HG02973 (cell line): ENCODE results near the gene FLII.
"Not testable (repeated sequence)": the region's sequence is repeated elsewhere in the genome, so short reads cannot be mapped to it uniquely, and the experiment has no call there.

Source experiments
- ATAC-seq: cut with Tn5 transposase; IDR thresholded peaks from one replicate; pipeline ENCODE4 v1.9.1; 2021; ENCODE audit warnings: moderate library complexity; ENCODE audit not compliant: unreplicated experiment

Gene FLII

GRCh38 chr17:18224387-18225120 is 34.0 kb downstream of the FLII start:
- no peak for ATAC-seq

GRCh38 chr17:18224053-18224386 is 34.5 kb downstream of the FLII start:
- ATAC-seq = no peak

DNA sequence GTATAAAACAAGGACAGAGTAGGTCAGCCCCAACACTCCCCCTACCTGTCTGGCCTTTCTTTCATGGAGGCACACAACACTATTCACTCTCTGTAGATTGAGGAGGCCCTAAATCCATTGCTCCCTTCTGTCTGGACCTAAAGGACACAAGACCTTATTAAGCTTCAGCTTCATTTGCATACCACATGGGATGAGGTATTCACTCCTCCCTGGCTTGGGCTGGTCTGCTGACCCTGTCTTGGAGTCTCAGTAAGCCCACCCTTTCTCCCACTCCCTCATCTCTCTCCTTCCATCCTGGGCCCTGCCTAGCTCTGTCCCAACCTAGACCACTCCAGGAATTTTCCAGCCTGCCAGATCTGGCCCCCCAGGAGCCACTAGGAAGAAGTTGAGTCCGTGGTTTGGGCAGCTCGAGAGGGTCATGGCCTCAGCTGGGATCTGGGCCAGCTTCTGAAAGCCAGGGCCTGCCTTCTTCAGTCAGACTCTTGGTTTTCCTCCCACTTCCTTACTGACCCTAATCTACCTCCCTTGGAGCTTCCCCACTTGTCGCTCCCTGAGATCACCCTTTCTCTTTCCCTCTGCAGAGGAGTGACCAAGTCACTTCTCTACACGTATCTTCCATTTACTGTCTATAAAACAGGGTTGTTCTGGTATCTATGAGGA is 39.7 kb downstream of the FLII start:
- no peak for ATAC-seq

DNA sequence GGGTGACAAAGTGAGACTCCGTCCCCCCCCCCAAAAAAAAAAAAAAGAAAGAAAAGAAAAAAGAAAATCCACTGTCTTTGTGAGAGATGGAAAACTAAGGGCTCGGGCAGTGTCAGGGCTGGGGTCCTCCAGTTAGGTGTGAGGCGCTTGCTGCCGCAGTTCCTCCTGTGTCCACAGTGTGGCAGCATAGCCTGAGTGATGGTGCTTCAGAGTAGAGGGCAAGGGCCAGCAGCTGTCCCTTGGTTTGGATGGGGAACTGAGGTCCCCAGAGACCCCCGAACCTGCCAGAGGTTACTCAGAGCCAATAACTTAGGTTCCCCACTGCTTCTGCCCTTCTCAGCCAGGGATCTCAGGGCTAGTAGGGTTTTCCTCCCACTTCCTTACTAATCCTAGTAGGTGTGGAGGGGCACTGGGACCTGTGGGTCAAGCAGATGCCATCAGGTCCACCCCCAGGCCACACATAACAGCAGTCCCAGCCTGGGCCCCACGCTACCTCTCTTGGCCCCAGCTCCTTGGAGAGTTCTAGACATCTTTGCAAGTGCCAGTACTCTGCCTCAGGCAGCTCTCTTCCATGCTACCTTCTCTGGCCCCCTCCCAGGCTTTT is 41.0 kb downstream of the FLII start:
- ATAC-seq = no peak

GRCh38 chr17:18216906-18217305 is 41.6 kb downstream of the FLII start:
- ATAC-seq = not testable (repeated sequence)

- no peak for ATAC-seq
These were observed 44.8 kb downstream of the FLII start for GRCh38 chr17:18213666-18214270.

DNA sequence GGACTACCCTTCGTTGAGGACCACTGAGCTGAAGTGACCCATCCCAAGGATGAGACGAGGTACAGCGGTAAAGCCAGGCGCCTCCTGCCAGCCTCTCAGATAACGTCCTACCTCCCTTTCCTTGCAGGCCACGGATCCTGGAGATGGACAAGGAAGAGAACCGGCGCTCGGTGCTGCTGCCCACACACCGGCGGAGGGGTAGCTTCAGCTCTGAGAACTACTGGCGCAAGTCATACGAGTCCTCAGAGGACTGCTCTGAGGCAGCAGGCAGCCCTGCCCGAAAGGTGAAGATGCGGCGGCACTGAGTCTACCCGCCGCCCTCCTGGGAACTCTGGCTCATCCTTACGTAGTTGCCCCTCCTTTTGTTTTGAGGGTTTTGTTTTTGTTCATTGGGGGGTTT is 50.4 kb downstream of the FLII start:
- no peak for ATAC-seq

DNA sequence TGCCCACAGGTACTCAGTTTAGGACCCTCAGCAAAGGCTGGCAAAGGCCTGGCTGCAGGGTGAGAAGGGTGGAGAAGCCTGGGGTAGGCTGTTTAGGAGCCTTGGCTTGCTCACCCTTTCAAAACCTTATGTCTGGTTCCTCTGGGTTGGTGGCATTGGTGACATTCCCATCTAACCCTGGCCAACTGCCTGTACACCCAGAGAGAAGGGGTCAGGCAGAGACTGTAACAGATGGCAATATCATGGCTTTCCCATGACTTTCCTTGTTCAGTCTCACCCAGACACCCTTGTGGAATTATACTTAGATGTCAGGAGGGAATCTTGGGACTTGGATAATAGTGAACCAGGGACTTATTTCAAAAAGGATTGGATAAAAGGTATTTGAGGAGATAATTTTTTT is 51.6 kb downstream of the FLII start:
- ATAC-seq = no peak

GRCh38 chr17:18205861-18206260 is 52.7 kb downstream of the FLII start:
- no peak for ATAC-seq

- no peak for ATAC-seq
These were observed 55.2 kb downstream of the FLII start for GRCh38 chr17:18203308-18203707.

DNA sequence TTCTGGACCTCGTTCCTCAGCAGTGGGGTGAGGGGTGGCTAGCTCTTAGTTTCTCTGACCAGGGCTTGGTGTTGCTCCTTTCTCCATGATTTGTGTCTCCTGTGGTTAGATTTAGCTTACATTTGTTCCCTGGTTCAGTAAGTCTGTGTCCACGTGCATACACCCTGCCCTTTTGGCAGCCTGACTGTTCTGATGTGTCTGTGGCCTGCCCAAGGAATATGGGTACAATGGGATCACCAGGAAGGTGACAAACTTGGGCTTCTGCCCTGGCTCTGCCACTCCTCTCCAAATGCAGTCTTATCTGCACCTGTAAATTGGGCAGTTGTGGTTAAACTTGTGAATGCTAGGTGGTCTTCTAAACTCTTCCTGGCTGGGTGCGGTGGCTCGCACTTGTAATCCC is 57.4 kb downstream of the FLII start:
- no peak for ATAC-seq

- ATAC-seq = no peak
These were observed 60.0 kb downstream of the FLII start for GRCh38 chr17:18198530-18198929.

DNA sequence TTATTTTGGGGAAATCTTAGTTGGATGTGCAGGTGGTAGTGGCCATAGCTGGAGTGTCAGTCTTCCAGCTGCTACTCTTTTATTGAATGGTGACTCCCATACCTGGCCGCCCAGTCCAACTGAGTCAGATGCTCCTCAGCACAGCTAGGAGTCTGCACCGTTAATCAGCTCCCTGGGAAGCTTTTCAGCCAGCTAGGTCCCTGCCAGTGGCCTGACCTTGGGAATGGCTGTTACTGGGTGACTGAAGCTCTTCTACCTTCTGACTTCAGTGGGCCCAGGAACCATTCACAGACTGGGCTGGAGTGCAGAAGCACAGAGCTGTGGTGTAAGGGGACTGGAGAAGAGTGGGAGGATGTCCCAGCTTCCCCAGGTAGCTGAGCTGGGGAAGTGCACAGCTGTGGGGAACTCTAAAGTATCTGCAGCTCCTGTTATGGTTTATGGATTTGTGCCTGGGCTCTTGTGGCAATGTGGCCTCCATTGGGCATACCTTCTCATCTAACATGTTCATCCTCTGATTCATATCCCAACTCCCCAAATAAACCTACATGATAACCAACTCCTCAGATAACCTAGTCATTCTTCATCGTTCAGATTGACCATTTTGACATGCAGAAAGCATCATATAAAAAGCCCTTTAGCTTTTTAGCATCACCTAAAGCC is 60.9 kb downstream of the FLII start:
- ATAC-seq = no peak

- no peak for ATAC-seq
These were observed 63.3 kb downstream of the FLII start for GRCh38 chr17:18195246-18195645.
